Measurements from ENCODE around the gene TAF5L. TPM values are rescaled to one million over a fixed set of nuclear protein-coding genes. Genes with fewer than 3 reads are reported as not detected.

Gene TAF5L
- 16.7 TPM for polyA plus RNA-seq (2012; ENCODE audit: missing spikeins)

DNA sequence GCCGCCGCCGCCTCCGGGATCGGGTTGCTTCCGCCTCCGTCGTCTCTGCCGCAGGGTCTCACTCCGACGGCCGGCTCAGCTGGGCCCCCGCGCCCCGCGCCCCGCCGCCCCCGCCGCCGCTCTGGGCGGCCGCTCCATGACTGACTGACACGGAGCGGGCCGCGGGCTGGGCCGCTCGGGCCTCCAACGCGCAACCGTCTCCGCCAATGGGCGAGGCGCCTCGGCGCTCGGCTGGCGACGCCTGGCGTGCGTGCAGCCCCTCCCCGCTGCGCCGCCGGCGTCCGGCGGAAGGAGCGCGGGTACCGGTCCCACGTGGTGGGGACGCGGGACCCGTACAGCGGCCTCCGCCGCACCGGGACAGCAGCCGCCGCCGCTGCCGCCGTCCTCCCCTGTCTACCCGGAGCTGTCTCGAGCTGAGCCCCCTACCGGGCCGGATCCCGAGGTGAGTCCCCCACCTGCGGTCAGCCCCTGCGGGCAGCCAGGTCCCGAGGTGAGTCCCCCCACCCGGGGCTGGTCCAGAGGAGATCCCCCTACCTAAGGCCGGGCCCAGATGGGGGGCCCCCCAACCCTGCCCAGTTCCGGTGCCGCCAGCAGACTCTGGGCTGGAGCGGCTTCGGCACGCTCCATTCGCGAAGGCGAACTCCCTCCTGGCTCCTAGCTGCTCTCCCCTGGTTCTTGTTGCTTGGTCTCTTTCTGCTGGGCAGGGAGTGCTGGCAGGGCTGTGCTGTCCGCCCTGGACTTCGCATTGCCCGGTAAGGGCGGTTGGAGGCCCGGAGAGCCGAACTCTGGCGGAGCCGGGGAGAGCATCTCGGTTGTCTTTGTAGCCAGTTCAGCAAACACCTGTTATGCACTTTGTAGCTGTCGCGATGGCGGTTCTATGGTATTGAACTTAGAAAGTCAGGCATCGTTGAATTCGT lies at the start of gene TAF5L, which contains the start of gene URB2:
TAF5L (minus strand) TSS at position 208 of the 917 bp plus-strand sequence. CDS start 11,640 bp downstream, outside the sequence.
URB2 (plus strand) TSS at position 333 of the 917 bp plus-strand sequence. CDS start 1,387 bp downstream, outside the sequence.
- DNase-seq (ENCODE audit: insufficient read length) (peak; percentile 93), FAIRE-seq (peak; percentile 98)
- TF ChIP-seq POLR2A (IDR thresholded peaks at IDR 0.05; ENCODE audit: low read depth, low read length) (peak; percentile 82), POLR2AphosphoS5 (IDR thresholded peaks at IDR 0.05; ENCODE audit: low read depth, low read length) (peak; percentile 58; the same call in 1 of the 2 replicates), TAF1 (IDR thresholded peaks at IDR 0.05; ENCODE audit: borderline replicate concordance, low read depth, low read length) (peak; percentile 84)

DNA sequence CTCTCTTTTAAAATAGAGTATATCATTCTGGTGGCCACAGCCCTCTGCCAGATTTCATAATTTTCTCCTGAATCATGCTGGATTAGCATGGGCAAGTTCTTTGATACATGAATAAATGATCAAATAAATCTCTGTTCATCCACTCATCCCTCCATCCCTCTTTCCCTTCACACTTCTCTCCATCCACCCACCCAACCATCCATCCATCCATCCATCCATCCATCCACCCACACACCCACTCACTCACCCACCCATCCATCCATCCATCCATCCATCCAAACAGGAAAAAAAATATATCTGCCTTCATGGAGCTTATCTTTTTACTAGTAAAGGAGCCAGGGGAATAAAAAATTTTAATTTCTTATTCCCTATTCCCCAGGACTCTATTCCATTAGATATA lies 49.5 kb upstream of the TAF5L start:
- FAIRE-seq (no peak), DNase-seq (ENCODE audit: insufficient read length) (no peak)
- TF ChIP-seq TAF1 (IDR thresholded peaks at IDR 0.05; ENCODE audit: borderline replicate concordance, low read depth, low read length) (no peak), POLR2AphosphoS5 (IDR thresholded peaks at IDR 0.05; ENCODE audit: low read depth, low read length) (no peak), POLR2A (IDR thresholded peaks at IDR 0.05; ENCODE audit: low read depth, low read length) (no peak)

DNA sequence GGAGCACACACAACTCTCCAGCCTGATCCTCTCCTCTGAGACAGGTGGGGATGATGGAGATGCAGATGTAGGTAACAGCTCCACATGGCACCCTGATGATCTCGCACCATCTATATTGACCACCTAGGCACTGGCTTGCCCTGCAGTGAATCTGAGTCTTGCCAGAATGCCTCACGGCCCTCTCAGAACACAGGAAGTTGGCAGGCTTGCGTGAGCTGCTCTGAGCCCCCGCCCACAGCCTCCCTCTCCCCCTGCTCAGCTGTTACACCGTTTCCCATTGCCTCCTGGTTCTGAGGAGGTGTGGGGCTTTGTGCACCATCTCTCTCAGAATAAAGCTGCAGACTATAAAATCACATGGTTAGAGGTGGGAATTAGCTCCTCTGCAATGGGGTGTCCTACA lies 48.1 kb upstream of the TAF5L start:
- TF ChIP-seq POLR2A (IDR thresholded peaks at IDR 0.05; ENCODE audit: low read depth, low read length), result no peak
- TF ChIP-seq POLR2AphosphoS5 (IDR thresholded peaks at IDR 0.05; ENCODE audit: low read depth, low read length), result no peak
- TF ChIP-seq TAF1 (IDR thresholded peaks at IDR 0.05; ENCODE audit: borderline replicate concordance, low read depth, low read length), result no peak
- FAIRE-seq (no peak), DNase-seq (ENCODE audit: insufficient read length) (no peak)

DNA sequence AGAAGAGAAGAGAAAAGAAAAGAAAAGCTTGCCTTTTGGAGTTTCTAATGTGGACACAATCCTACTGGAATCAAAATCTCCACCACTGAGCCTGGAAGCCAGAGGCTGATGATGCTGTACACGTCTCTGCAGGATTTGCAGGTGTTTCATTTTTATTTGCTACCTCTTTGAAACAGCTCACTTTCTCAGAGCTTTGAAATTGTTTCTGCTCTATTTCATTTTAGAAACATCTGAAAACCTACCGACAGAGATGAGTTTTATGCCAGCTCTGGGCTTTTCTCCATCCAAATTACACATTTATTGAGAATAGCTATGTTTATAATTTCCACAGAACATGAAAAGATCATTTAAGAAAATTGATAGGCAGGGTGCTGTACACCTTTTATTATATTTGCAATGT lies 46.3 kb upstream of the TAF5L start:
- FAIRE-seq, result no peak
- TF ChIP-seq POLR2AphosphoS5 (IDR thresholded peaks at IDR 0.05; ENCODE audit: low read depth, low read length), result no peak
- TF ChIP-seq TAF1 (IDR thresholded peaks at IDR 0.05; ENCODE audit: borderline replicate concordance, low read depth, low read length), result no peak
- no peak for TF ChIP-seq POLR2A (IDR thresholded peaks at IDR 0.05; ENCODE audit: low read depth, low read length)
- DNase-seq (ENCODE audit: insufficient read length), result no peak

DNA sequence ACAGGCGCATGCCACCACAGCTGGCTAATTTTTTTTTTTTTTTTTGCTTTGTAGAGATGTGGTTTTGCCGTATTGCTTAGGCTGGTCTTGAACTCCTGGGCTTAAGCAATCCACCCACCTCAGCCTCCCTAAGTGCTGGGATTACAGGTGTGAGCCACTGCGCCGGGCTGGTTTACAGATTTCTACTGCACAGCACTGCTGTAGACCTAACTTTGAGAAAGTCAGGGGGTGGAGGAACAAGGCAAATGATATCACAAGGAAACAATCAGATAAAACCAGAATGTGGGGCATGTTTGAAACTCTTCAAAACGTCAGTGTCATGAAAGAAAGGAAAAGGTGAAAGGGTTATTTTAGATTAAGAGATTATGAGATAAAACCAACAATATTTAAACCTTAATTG lies 45.4 kb upstream of the TAF5L start:
- DNase-seq (ENCODE audit: insufficient read length) (no peak), FAIRE-seq (no peak)
- no peak for TF ChIP-seq POLR2AphosphoS5 (IDR thresholded peaks at IDR 0.05; ENCODE audit: low read depth, low read length)

DNA sequence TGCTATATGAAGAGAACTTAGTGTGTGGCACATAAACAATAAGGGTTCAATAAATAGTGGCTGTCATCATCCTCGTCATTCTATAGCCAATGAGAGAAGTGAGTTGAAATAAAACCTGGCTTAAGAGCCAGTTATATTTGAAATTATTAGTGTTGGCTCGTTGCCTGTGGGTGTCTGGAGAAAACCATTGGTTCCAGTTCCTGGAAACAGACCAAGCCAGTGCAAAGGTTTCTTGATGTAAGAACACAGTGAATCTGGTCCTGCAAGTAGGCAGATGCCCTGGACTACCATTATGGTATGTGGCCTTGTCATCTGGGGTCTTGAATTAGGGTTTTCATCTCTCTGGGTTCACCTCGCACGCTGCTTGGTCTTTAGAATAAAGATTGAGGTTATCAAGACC lies 43.4 kb upstream of the TAF5L start:
- FAIRE-seq (no peak), DNase-seq (ENCODE audit: insufficient read length) (no peak)
- TF ChIP-seq TAF1 (IDR thresholded peaks at IDR 0.05; ENCODE audit: borderline replicate concordance, low read depth, low read length) (no peak), POLR2A (IDR thresholded peaks at IDR 0.05; ENCODE audit: low read depth, low read length) (no peak), POLR2AphosphoS5 (IDR thresholded peaks at IDR 0.05; ENCODE audit: low read depth, low read length) (no peak)

DNA sequence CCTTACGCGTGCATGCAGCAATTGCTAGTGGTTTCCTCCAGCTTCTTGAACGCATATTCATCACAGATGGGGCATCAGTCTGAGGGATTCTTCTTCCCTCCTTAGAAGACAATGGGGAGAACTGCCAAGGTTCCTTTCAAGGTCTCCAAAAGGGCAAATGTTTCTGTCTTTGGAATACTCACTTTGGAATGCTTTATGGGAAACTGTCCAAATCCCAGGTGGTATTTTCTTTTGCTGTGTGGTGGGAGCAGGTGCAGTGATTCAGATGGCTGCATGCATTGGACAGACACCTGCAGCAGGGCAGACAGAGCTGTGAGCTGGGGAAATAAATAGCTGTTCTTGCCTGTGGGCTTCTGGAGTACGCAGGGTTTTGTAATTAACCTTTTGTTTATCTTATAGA lies 40.7 kb upstream of the TAF5L start:
- no peak for FAIRE-seq
- no peak for DNase-seq (ENCODE audit: insufficient read length)
- TF ChIP-seq TAF1 (IDR thresholded peaks at IDR 0.05; ENCODE audit: borderline replicate concordance, low read depth, low read length) (no peak), POLR2AphosphoS5 (IDR thresholded peaks at IDR 0.05; ENCODE audit: low read depth, low read length) (no peak), POLR2A (IDR thresholded peaks at IDR 0.05; ENCODE audit: low read depth, low read length) (no peak)

DNA sequence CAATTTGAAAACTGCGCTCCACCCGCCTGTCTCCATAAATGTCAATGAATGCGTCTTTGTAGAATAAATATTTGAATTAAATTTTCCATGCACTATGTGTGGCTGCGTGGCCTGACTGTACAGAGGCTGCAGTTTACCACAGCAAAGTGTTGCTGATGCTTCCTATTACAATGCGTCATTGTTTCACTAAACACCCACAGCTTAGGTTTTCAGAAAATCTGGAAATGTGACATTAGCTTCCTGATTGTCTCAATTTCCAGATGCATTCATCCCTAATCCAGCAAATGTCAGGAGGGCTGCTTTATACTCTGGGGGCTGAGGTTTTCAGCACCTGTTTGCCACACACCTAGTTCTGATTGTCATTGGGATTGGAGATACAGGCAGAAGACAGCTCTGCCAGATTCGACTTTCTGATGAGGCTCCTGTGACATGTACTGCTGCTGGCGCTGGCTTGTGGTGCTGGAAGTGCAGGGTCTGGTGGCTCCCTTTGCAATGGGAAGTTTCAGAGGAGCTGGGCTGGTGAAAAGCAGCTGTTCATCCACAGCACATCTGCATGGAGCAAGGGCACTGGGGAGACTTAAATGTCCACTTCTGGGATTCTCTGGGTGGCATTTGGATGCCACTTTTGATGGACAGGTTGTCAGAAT lies 40.1 kb upstream of the TAF5L start:
- no peak for FAIRE-seq
- no peak for DNase-seq (ENCODE audit: insufficient read length)

DNA sequence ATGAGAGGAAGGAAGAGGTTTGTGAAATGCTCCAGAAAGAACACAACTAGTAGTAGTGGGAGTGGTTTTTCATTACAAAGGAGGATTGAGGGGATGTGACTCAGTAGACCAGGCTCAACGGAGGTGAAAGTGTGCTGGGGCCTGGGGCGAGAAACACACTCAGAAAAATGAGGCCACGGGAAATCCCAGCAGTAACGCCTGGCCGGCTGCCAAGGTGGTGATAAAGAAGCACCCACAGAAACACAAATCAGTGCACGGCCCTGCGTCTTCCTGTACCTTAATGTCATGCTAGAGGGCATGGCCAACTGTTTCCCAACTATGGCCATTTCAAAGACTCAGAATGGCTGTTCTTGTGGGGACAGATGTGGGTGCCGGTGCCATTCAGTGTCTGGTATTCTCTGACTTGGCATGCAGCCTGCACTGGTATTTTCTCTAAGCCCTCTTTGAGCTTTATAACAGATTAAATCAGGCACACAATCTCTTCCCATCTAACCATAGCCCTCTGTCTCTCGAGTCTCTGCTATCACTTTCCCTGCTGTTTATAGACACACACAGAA lies 38.3 kb upstream of the TAF5L start:
- TF ChIP-seq TAF1 (IDR thresholded peaks at IDR 0.05; ENCODE audit: borderline replicate concordance, low read depth, low read length) (no peak), POLR2AphosphoS5 (IDR thresholded peaks at IDR 0.05; ENCODE audit: low read depth, low read length) (no peak), POLR2A (IDR thresholded peaks at IDR 0.05; ENCODE audit: low read depth, low read length) (no peak)
- DNase-seq (ENCODE audit: insufficient read length) (no peak), FAIRE-seq (peak; percentile 71)

More for the DNA sequence above, 40.1 kb upstream of the TAF5L start:
- TF ChIP-seq TAF1 (IDR thresholded peaks at IDR 0.05; ENCODE audit: borderline replicate concordance, low read depth, low read length) (no peak), POLR2AphosphoS5 (IDR thresholded peaks at IDR 0.05; ENCODE audit: low read depth, low read length) (no peak), POLR2A (IDR thresholded peaks at IDR 0.05; ENCODE audit: low read depth, low read length) (no peak)

DNA sequence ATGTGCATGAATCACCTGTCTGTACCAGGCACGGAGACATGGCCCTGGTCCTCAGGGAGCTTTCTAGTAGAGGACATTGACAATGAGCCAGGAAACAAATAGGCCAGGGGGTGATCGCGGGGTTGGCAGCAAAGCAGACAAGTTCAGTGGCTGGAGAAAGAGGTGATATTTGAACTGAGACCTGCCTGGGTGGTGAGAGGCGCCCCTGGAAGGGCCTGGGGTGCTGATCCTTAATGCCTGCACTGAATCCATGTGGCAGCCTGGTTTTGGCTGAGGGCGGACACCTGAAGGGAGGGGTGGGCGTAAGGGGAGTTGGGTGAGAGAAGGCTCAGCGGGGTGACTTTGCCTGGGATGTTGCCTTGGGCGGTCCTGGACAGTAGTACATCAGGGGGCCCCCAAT lies 36.0 kb upstream of the TAF5L start:
- no peak for FAIRE-seq

More for the DNA sequence above, 36.0 kb upstream of the TAF5L start:
- TF ChIP-seq TAF1 (IDR thresholded peaks at IDR 0.05; ENCODE audit: borderline replicate concordance, low read depth, low read length), result no peak
- no peak for TF ChIP-seq POLR2A (IDR thresholded peaks at IDR 0.05; ENCODE audit: low read depth, low read length)
- TF ChIP-seq POLR2AphosphoS5 (IDR thresholded peaks at IDR 0.05; ENCODE audit: low read depth, low read length), result no peak
- no peak for DNase-seq (ENCODE audit: insufficient read length)
